Stomach smooth muscle (tissue), 2 donors: ENCODE results near the gene ZNF397.
A peak's percentile ranks its signal among the peaks of the same experiment; 100 is the strongest.

ENCODE experiments used
- H3K27ac ChIP-seq: one replicate; pipeline ENCODE4 v1.7.0; 2013; ENCODE audit warnings: mild to moderate bottlenecking, low read length, inconsistent platforms
- H3K27me3 ChIP-seq, 2 donors: one replicate each; pipeline ENCODE4 v1.7.0; 2013; ENCODE audit warnings: low read length in 2 of 2; ENCODE audit not compliant: insufficient read depth in 2 of 2, control insufficient read depth in 1 of 2
- H3K36me3 ChIP-seq, 2 donors: one replicate each; pipeline ENCODE4 v1.7.0; 2013; ENCODE audit warnings: low read length in 2 of 2; ENCODE audit not compliant: control insufficient read depth in 2 of 2, insufficient read depth in 2 of 2
- H3K4me1 ChIP-seq: one replicate; pipeline ENCODE4 v1.7.0; 2013; ENCODE audit warnings: low read length; ENCODE audit not compliant: control insufficient read depth, insufficient read depth
- H3K4me3 ChIP-seq, 2 donors: one replicate each; pipeline ENCODE4 v1.7.0; 2013; ENCODE audit warnings: low read length in 2 of 2
- H3K9ac ChIP-seq, 2 donors: one replicate each; pipeline ENCODE4 v1.7.0; 2013; ENCODE audit warnings: low read length in 2 of 2, mild to moderate bottlenecking in 1 of 2
- H3K9me3 ChIP-seq, 2 donors: one replicate each; pipeline ENCODE4 v1.7.0; 2013; ENCODE audit warnings: low read length in 2 of 2; ENCODE audit not compliant: control insufficient read depth in 2 of 2
- donor health status: healthy.
- donor health status: Pancreatic carcinoma.

Gene ZNF397

GRCh38 chr18:35268821-35269220, 28.0 kb downstream of the ZNF397 start:
- peaks cover 4% of the 10 kb centered on the region for H3K4me1 ChIP-seq
- H3K4me3 ChIP-seq, result no peak overlapping the region
- H3K9ac ChIP-seq, result no peak overlapping the region
- no peak overlapping the region for H3K27ac ChIP-seq
- no peaks in the 10 kb centered on the region for H3K27me3 ChIP-seq
- H3K9me3 ChIP-seq, result no peaks in the 10 kb centered on the region
- H3K36me3 ChIP-seq, result peaks cover 0 to 4% of the 10 kb centered on the region in 2 donors

GRCh38 chr18:35271656-35272055, 30.8 kb downstream of the ZNF397 start:
- Histone ChIP-seq H3K4me3 (no peak overlapping the region), H3K27me3 (no peaks in the 10 kb centered on the region), H3K4me1 (peaks cover 4% of the 10 kb centered on the region), H3K9ac (no peak overlapping the region), H3K27ac (no peak overlapping the region), H3K36me3 (peaks cover 0 to 4% of the 10 kb centered on the region in 2 donors), H3K9me3 (no peaks in the 10 kb centered on the region)

- no peak overlapping the region for H3K4me3 ChIP-seq
These were observed 35.4 kb downstream of the ZNF397 start for GRCh38 chr18:35276267-35276666.

GRCh38 chr18:35277633-35278032, 36.8 kb downstream of the ZNF397 start:
- H3K27ac ChIP-seq, result no peak overlapping the region
- H3K36me3 ChIP-seq, result peaks cover 0 to 4% of the 10 kb centered on the region in 2 donors
- H3K4me3 ChIP-seq, result no peak overlapping the region
- no peaks in the 10 kb centered on the region for H3K4me1 ChIP-seq
- no peaks in the 10 kb centered on the region for H3K27me3 ChIP-seq
- H3K9me3 ChIP-seq, result no peaks in the 10 kb centered on the region
- no peak overlapping the region for H3K9ac ChIP-seq

More at GRCh38 chr18:35276267-35276666, 35.4 kb downstream of the ZNF397 start:
- H3K9me3 ChIP-seq, result no peaks in the 10 kb centered on the region
- H3K27me3 ChIP-seq, result no peaks in the 10 kb centered on the region
- H3K9ac ChIP-seq, result no peak overlapping the region
- H3K27ac ChIP-seq, result no peak overlapping the region
- no peaks in the 10 kb centered on the region for H3K4me1 ChIP-seq
- H3K36me3 ChIP-seq, result peaks cover 0 to 4% of the 10 kb centered on the region in 2 donors

- H3K36me3 ChIP-seq, result peaks cover 0 to 4% of the 10 kb centered on the region in 2 donors
- no peak overlapping the region for H3K27ac ChIP-seq
- no peak overlapping the region for H3K4me3 ChIP-seq
- H3K9ac ChIP-seq, result no peak overlapping the region
- no peaks in the 10 kb centered on the region for H3K27me3 ChIP-seq
- H3K9me3 ChIP-seq, result no peaks in the 10 kb centered on the region
- H3K4me1 ChIP-seq, result no peaks in the 10 kb centered on the region
These were observed 37.3 kb downstream of the ZNF397 start for GRCh38 chr18:35278085-35278484.

GRCh38 chr18:35278969-35279368, 38.1 kb downstream of the ZNF397 start:
- Histone ChIP-seq H3K27ac (no peak overlapping the region), H3K9ac (no peak overlapping the region), H3K4me3 (no peak overlapping the region), H3K9me3 (no peaks in the 10 kb centered on the region), H3K36me3 (peaks cover 1 to 2% of the 10 kb centered on the region in 2 donors), H3K27me3 (no peaks in the 10 kb centered on the region), H3K4me1 (no peaks in the 10 kb centered on the region)

- Histone ChIP-seq H3K27me3 (no peaks in the 10 kb centered on the region), H3K4me3 (no peak overlapping the region), H3K9ac (no peak overlapping the region), H3K27ac (no peak overlapping the region), H3K9me3 (no peaks in the 10 kb centered on the region), H3K4me1 (no peaks in the 10 kb centered on the region), H3K36me3 (peaks cover 2% of the 10 kb centered on the region in 2 donors)
These were observed 41.5 kb downstream of the ZNF397 start for GRCh38 chr18:35282353-35282752.

GRCh38 chr18:35283923-35284794, 43.3 kb downstream of the ZNF397 start:
- Histone ChIP-seq H3K27me3 (no peaks in the 10 kb centered on the region), H3K9me3 (no peaks in the 10 kb centered on the region), H3K4me3 (no peak overlapping the region), H3K36me3 (peaks cover 2% of the 10 kb centered on the region in 2 donors), H3K27ac (no peak overlapping the region), H3K9ac (no peak overlapping the region), H3K4me1 (peaks cover 2% of the 10 kb centered on the region)

GRCh38 chr18:35284841-35285240, 44.0 kb downstream of the ZNF397 start:
- Histone ChIP-seq H3K4me3 (no peak overlapping the region), H3K27ac (no peak overlapping the region), H3K9ac (no peak overlapping the region), H3K4me1 (peaks cover 5% of the 10 kb centered on the region), H3K27me3 (no peaks in the 10 kb centered on the region), H3K9me3 (no peaks in the 10 kb centered on the region), H3K36me3 (peaks cover 2% of the 10 kb centered on the region in 2 donors)

GRCh38 chr18:35289293-35289692, 48.5 kb downstream of the ZNF397 start:
- Histone ChIP-seq H3K4me1 (peaks cover 13% of the 10 kb centered on the region), H3K9ac (peak overlapping the region; percentile 96 to 99), H3K4me3 (peak overlapping the region; percentile 94 to 97), H3K27me3 (no peaks in the 10 kb centered on the region), H3K27ac (peak overlapping the region; percentile 76), H3K36me3 (no peaks in the 10 kb centered on the region), H3K9me3 (no peaks in the 10 kb centered on the region)

GRCh38 chr18:35289727-35290093, 48.9 kb downstream of the ZNF397 start:
- Histone ChIP-seq H3K9ac (peak overlapping the region; percentile 96 to 99), H3K36me3 (no peaks in the 10 kb centered on the region), H3K4me1 (peaks cover 13% of the 10 kb centered on the region), H3K4me3 (peak overlapping the region; percentile 94 to 97), H3K27me3 (no peaks in the 10 kb centered on the region), H3K27ac (peak overlapping the region; percentile 76), H3K9me3 (no peaks in the 10 kb centered on the region)
